Measurements from ENCODE around the gene CD244. TPM values are rescaled to one million over a fixed set of nuclear protein-coding genes. Genes with fewer than 3 reads are reported as not detected.

CD244 gene
- total RNA-seq, 1 donor from 2014 or later: not detected

DNA sequence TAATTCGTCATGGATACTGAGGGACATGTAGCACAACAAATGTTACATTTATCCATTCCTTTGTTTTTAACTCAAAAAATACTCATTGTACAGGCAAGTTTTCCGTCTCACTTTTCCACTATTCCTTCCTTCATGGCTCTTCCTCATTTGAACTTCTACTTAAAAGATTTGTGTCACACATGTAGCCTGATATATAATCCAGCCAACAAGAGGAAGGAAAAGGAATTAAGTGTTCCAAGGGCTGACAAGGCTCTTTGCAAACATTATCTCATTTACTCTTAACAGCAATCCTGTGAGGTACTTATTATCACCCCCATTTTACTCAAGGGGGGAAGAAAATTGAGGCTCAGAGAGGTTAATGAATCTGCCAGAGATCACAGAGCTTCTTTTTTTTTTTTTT, 22.9 kb downstream of the CD244 start:
- Mint-ChIP-seq H3K9me3 (no peaks in the 10 kb centered on the region), H3K4me1 (peaks cover 22% of the 10 kb centered on the region), H3K36me3 (ENCODE audit: low read depth) (no peaks in the 10 kb centered on the region), H3K27ac (ENCODE audit: unreplicated experiment) (no peak overlapping the region), H3K4me3 (no peak overlapping the region), H3K27me3 (ENCODE audit: low read depth) (no peaks in the 10 kb centered on the region)
- TF ChIP-seq, protein P1, sequence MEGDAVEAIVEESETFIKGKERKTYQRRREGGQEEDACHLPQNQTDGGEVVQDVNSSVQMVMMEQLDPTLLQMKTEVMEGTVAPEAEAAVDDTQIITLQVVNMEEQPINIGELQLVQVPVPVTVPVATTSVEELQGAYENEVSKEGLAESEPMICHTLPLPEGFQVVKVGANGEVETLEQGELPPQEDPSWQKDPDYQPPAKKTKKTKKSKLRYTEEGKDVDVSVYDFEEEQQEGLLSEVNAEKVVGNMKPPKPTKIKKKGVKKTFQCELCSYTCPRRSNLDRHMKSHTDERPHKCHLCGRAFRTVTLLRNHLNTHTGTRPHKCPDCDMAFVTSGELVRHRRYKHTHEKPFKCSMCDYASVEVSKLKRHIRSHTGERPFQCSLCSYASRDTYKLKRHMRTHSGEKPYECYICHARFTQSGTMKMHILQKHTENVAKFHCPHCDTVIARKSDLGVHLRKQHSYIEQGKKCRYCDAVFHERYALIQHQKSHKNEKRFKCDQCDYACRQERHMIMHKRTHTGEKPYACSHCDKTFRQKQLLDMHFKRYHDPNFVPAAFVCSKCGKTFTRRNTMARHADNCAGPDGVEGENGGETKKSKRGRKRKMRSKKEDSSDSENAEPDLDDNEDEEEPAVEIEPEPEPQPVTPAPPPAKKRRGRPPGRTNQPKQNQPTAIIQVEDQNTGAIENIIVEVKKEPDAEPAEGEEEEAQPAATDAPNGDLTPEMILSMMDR (conservative IDR thresholded peaks at IDR 0.05): no peak
- no peak for DNase-seq (ENCODE audit: low read depth, low spot score)

DNA sequence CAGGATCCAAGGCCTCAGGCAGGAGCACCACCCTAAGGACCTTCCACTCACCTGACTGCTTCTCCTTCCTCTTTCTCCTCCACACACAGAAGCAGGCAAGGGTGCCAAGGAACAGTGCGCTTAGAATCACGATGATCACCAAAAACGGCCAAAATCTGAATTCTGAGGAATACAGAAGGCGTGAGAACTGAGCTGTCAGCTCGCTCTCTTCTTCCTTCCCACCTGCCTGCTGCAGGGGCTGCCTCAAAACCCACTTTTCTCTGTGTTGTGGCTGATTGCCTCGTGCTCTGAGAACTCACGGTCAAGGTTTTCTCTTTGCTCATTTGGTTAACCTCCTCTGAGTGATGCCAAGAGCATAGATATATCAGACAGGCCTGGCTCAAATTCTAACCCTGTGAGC, 23.8 kb downstream of the CD244 start:
- no peaks in the 10 kb centered on the region for H3K36me3 Mint-ChIP-seq (ENCODE audit: low read depth)
- H3K4me3 Mint-ChIP-seq: no peak overlapping the region
- H3K27me3 Mint-ChIP-seq (ENCODE audit: low read depth): no peaks in the 10 kb centered on the region
- H3K9me3 Mint-ChIP-seq: no peaks in the 10 kb centered on the region
- H3K4me1 Mint-ChIP-seq: peaks cover 22% of the 10 kb centered on the region
- DNase-seq (ENCODE audit: low read depth, low spot score): no peak
- TF ChIP-seq, protein P1 (conservative IDR thresholded peaks at IDR 0.05): no peak
- no peak overlapping the region for H3K27ac Mint-ChIP-seq (ENCODE audit: unreplicated experiment)

DNA sequence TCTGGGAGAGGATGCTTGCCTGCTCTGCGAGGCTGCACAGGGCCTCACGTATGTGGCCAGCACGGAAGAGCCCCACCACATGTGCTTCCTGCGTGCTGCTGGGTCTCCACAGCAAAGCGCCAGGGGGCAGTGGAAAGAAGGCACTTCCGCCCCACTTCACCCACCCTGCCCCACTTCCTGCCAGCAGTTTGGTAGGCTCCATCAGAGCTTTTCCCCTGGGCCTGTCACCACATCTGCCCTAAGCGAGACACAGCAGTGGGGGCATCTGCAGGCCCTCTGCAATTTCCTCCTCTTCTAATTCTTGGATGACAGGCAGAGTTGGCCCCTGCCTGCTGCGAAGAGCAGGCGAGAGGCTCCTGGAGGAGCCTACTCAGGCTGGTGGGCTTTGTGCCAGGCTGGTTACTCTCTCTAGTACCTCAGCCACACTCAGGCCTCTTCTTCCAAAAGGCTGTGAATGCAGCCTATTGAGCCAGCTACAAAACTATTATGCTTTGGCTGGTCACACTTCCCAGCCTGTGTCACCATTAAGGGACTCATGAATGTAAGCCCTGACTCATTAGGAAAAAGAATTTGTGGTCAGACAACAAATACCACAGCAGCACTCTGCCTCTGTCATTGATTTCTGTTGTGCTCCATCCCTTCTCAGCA, 25.0 kb downstream of the CD244 start:
- Mint-ChIP-seq H3K4me3 (no peak overlapping the region), H3K36me3 (ENCODE audit: low read depth) (no peaks in the 10 kb centered on the region), H3K27me3 (ENCODE audit: low read depth) (no peaks in the 10 kb centered on the region), H3K27ac (ENCODE audit: unreplicated experiment) (peak overlapping the region; percentile 90), H3K4me1 (peaks cover 22% of the 10 kb centered on the region), H3K9me3 (no peaks in the 10 kb centered on the region)
- no peak for DNase-seq (ENCODE audit: low read depth, low spot score)
- TF ChIP-seq, protein P1 (conservative IDR thresholded peaks at IDR 0.05): no peak

DNA sequence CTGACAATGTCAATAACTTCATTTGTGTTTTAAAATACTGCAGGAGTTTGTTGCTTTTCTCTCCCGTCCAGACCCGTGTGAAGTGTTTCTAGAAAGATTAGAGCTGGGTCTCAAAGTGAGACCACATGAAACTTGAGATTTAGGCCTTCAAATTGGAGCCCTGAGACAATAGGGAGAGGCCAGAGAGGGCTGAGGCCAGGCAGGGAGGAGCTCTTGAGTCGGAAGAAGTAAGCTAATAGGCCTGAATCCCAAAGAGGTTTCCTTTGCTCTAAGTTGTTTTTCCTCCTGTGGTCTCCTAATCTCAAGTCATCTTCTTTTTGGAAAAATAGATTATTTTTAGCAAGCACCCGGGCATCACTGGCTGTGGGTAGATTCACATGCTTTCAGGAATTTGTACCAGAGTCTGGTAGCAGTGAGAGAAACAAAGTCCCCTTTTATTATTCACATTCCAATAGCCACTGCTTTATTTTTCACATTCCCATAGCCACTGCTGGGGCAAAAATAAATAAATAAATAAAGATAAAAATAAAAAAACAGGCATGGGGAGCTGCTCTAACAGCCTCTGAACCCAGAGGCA, 25.6 kb downstream of the CD244 start:
- Mint-ChIP-seq H3K27ac (ENCODE audit: unreplicated experiment) (no peak overlapping the region), H3K27me3 (ENCODE audit: low read depth) (no peaks in the 10 kb centered on the region), H3K4me1 (peaks cover 22% of the 10 kb centered on the region), H3K4me3 (no peak overlapping the region), H3K36me3 (ENCODE audit: low read depth) (no peaks in the 10 kb centered on the region), H3K9me3 (no peaks in the 10 kb centered on the region)
- DNase-seq (ENCODE audit: low read depth, low spot score): no peak
- TF ChIP-seq, protein P1 (conservative IDR thresholded peaks at IDR 0.05): no peak

DNA sequence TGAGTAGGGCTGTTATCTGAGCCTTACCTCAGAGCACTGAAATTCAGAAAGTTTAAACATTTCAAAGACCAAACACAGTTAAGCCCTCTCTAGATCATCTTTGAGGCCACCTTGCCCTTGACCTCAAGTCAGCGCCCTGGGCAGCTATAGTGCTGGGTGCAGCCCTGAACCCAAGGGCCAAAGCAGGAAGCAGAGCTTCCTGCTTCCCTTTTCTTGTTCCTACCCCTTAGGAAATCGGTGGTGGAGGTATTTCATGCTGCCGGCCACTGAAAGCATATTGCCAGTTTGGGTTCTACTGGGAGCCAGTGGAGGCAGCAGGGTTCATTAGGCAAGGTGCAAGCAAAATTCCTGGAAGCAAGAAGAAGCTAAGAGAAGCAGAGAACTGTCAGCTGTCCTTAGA, 26.1 kb downstream of the CD244 start:
- H3K9me3 Mint-ChIP-seq: no peaks in the 10 kb centered on the region
- TF ChIP-seq, protein P1 (conservative IDR thresholded peaks at IDR 0.05): no peak
- H3K27ac Mint-ChIP-seq (ENCODE audit: unreplicated experiment): no peak overlapping the region
- H3K4me1 Mint-ChIP-seq: peaks cover 22% of the 10 kb centered on the region
- H3K27me3 Mint-ChIP-seq (ENCODE audit: low read depth): no peaks in the 10 kb centered on the region
- H3K4me3 Mint-ChIP-seq: no peak overlapping the region
- no peaks in the 10 kb centered on the region for H3K36me3 Mint-ChIP-seq (ENCODE audit: low read depth)
- DNase-seq (ENCODE audit: low read depth, low spot score): no peak

Measured in neural crest cell (in vitro differentiated cells).